Kasumi-1 (cell line): ENCODE data around the gene NCK1.

ENCODE experiments used
- DNase-seq, 2 experiments: peaks; one replicate each; lab custom pipeline; 2025; lab: John Stamatoyannopoulos, UW

NCK1 gene

GRCh38 chr3:136861890-136862616 lies at the start of gene NCK1:
TSS of gene NCK1 (plus strand) at chr3:136862208. CDS start at chr3:136928002, 65,794 bp downstream.
- DNase-seq = peak; percentile 94 to 96

GRCh38 chr3:136817448-136817847 lies 44.6 kb upstream of the NCK1 start:
- DNase-seq = no peak

- no peak for DNase-seq
These were observed 43.7 kb upstream of the NCK1 start for GRCh38 chr3:136818191-136818768.

- DNase-seq = no peak
These were observed 43.1 kb upstream of the NCK1 start, which contains the start of gene SLC35G2 for GRCh38 chr3:136818769-136819391. TSS of gene SLC35G2 (plus strand) at chr3:136819126. CDS start at chr3:136854461, 35,335 bp downstream.

GRCh38 chr3:136819392-136819730 lies 42.6 kb upstream of the NCK1 start:
- DNase-seq = no peak

GRCh38 chr3:136819731-136820679 lies 42.0 kb upstream of the NCK1 start:
- peak; percentile 61 to 69 for DNase-seq

GRCh38 chr3:136831461-136831860 lies 30.5 kb upstream of the NCK1 start:
- no peak for DNase-seq

- DNase-seq = no peak
These were observed 26.8 kb upstream of the NCK1 start for GRCh38 chr3:136835089-136835812.

- DNase-seq = no peak
These were observed 26.0 kb upstream of the NCK1 start for GRCh38 chr3:136835813-136836510.

GRCh38 chr3:136836511-136837156 lies 25.4 kb upstream of the NCK1 start:
- DNase-seq = no peak

GRCh38 chr3:136838641-136839555 lies 23.1 kb upstream of the NCK1 start:
- DNase-seq = peak; percentile 36 to 43

- no peak for DNase-seq
These were observed 22.5 kb upstream of the NCK1 start for GRCh38 chr3:136839556-136839931.

- DNase-seq = no peak
These were observed 21.8 kb upstream of the NCK1 start for GRCh38 chr3:136840252-136840651.

- no peak for DNase-seq
These were observed 19.7 kb upstream of the NCK1 start for GRCh38 chr3:136842294-136842693.

- DNase-seq = no peak
These were observed 17.3 kb upstream of the NCK1 start for GRCh38 chr3:136844724-136845123.

GRCh38 chr3:136852180-136852579 lies 9.8 kb upstream of the NCK1 start:
- no peak for DNase-seq

- peak; percentile 25 to 43 for DNase-seq
These were observed 5.3 kb upstream of the NCK1 start for GRCh38 chr3:136856665-136857064.

- peak; percentile 89 to 92 for DNase-seq
These were observed 3.6 kb upstream of the NCK1 start for GRCh38 chr3:136858381-136858780.

- DNase-seq = peak in 1 of 2 experiments; percentile 8
These were observed 1.5 kb upstream of the NCK1 start for GRCh38 chr3:136860541-136860940.
